ENCODE measurements around the gene HTR4. TPM values are rescaled to one million over a fixed set of nuclear protein-coding genes. Genes with fewer than 3 reads are reported as not detected.

The HTR4 gene
- total and polyA plus RNA-seq, 2 of the 4 experiments (the other 2 are of a cell fraction): not detected

GRCh38 chr5:148565148-148565547 lies 89.2 kb downstream of the HTR4 start:
- no peaks in the 10 kb centered on the region for H3K79me1 ChIP-seq (ENCODE audit: low read depth in 1 of 2, low read length in 2 of 2)
- H2BK120ac ChIP-seq (ENCODE audit: low read depth, low read length): no peak overlapping the region
- H4K20me1 ChIP-seq (ENCODE audit: insufficient read depth, low read length): no peaks in the 10 kb centered on the region
- H3K56ac ChIP-seq (ENCODE audit: extremely low read depth, insufficient read depth, low read length): no peak overlapping the region
- dilution Hi-C loops (cut with HindIII; ENCODE audit: low sequenced_read_pairs, unreplicated experiment): no loop called here
- H3K9me1 ChIP-seq (ENCODE audit: insufficient read depth, low read length): no peaks in the 10 kb centered on the region
- POLR2A ChIA-PET (ENCODE audit: unreplicated experiment): no interaction called here
- no peak overlapping the region for H3K4me3 ChIP-seq (ENCODE audit: insufficient read depth, low read depth, low read length)
- no peaks in the 10 kb centered on the region for H3K36me3 ChIP-seq (ENCODE audit: control insufficient read depth, insufficient read depth, low read length)
- DNase-seq (no peak), ATAC-seq (ENCODE audit: low read depth) (no peak)
- CTCF ChIA-PET: no interaction called here
- no peak overlapping the region for H3K4me2 ChIP-seq (ENCODE audit: low read depth, low read length)
- no peak overlapping the region for H4K8ac ChIP-seq (ENCODE audit: low read depth in 2 of 2, low read length in 2 of 2)
- H3K4me1 ChIP-seq (ENCODE audit: control insufficient read depth, insufficient read depth, low read length): no peaks in the 10 kb centered on the region
- 0 out of 2 replicates have a peak, but pooled peaks cover 1% of the 10 kb centered on the region for H3K27me3 ChIP-seq (ENCODE audit: control insufficient read depth, insufficient read depth, low read length)
- no peak overlapping the region for H2AK9ac ChIP-seq (replicated peaks; ENCODE audit: low read depth, low read length, poor library complexity)
- H2AFZ ChIP-seq (replicated peaks; ENCODE audit: low read length, poor library complexity): no peak overlapping the region
- H3K18ac ChIP-seq (ENCODE audit: low read depth, low read length): no peak overlapping the region
- intact Hi-C loops (cut with micrococcal nuclease): no loop called here
- no peak overlapping the region for H2AK5ac ChIP-seq (ENCODE audit: low read depth, low read length)
- H3K4ac ChIP-seq (ENCODE audit: low read depth, low read length): no peak overlapping the region
- in situ Hi-C loops (cut with MboI; ENCODE audit: low sequenced_read_pairs): no loop called here
- TF ChIP-seq ELK1 (IDR thresholded peaks at IDR 0.05; ENCODE audit: borderline replicate concordance, low read depth, low read length) (no peak), FOS (IDR thresholded peaks at IDR 0.05; ENCODE audit: low read depth, low read length) (no peak), CTCF (conservative IDR thresholded peaks at IDR 0.05; ENCODE audit: low read depth, low read length) (no peak), CEBPB (IDR thresholded peaks at IDR 0.05; ENCODE audit: low read depth, low read length) (no peak), BHLHE40 (IDR thresholded peaks at IDR 0.05; ENCODE audit: low read depth, low read length) (no peak), RAD21 (IDR thresholded peaks at IDR 0.05; ENCODE audit: low read length) (no peak), MAFK (IDR thresholded peaks at IDR 0.05; ENCODE audit: low read depth, low read length) (no peak), SMC3 (IDR thresholded peaks at IDR 0.05; ENCODE audit: low read depth, low read length) (no peak), NFE2L2 (IDR thresholded peaks at IDR 0.05; ENCODE audit: low read depth, low read length) (no peak), MXI1 (IDR thresholded peaks at IDR 0.05; ENCODE audit: borderline replicate concordance, low read depth, low read length) (no peak)
- H3K14ac ChIP-seq (replicated peaks; ENCODE audit: low read depth, low read length): no peak overlapping the region
- H3K23ac ChIP-seq (ENCODE audit: low read depth, low read length): no peak overlapping the region
- no peak overlapping the region for H4K5ac ChIP-seq (ENCODE audit: low read depth, low read length)
- BruUV-seq (replicated peaks): no TSS peak
- no peak overlapping the region for H3K27ac ChIP-seq (ENCODE audit: insufficient read depth, low read length)
- H2BK5ac ChIP-seq (ENCODE audit: low read depth, low read length, poor library complexity, severe bottlenecking): no peak overlapping the region
- no peak overlapping the region for H2BK20ac ChIP-seq (ENCODE audit: low read depth, low read length)
- H4K91ac ChIP-seq (ENCODE audit: insufficient read depth, low read depth, low read length): no peak overlapping the region
- no peak overlapping the region for H2BK15ac ChIP-seq (ENCODE audit: low read depth, low read length)
- H3K9me3 ChIP-seq (ENCODE audit: control insufficient read depth, insufficient read depth, low read length): no peaks in the 10 kb centered on the region
- no peak overlapping the region for H3K9ac ChIP-seq (ENCODE audit: low read depth, low read length)
- WGBS, 2 experiments (ENCODE audit: extremely low coverage in 2 of 2, insufficient read length in 1 of 2): 100% methylated on average over 1 of the region's 3 CpGs; no CpG with 5 or more reads in 1 of the 2 experiments

All from IMR-90 (cell line).